ENCODE results near the gene MFAP3.

MFAP3 gene

GRCh38 chr5:154092356-154093141, 53.8 kb downstream of the MFAP3 start:
- DNase-seq (ENCODE audit: low read depth): no peak

GRCh38 chr5:154093142-154093532, 54.4 kb downstream of the MFAP3 start:
- DNase-seq (ENCODE audit: low read depth): no peak

GRCh38 chr5:154095904-154096303, 57.1 kb downstream of the MFAP3 start:
- no peak for DNase-seq (ENCODE audit: low read depth)

DNA sequence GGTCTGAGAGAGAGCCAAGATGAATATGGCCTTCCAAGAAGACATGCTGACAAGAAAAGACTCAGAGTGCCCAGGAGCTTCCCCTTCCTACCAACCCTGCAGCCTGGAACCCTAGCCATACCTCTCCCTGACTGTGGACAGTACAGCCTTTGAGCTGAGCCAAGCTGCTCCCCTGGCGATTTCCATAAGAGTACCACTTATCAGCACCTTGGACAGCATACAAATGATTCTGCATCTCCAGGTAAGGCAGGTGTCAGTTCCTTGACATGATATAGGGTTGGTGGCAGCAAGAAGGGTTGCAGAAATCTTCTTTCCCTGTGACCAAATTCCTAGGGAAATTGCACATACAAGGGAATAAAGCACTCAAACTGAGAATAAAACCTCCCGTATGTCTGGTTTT, 58.3 kb downstream of the MFAP3 start:
- DNase-seq (ENCODE audit: low read depth): no peak

DNA sequence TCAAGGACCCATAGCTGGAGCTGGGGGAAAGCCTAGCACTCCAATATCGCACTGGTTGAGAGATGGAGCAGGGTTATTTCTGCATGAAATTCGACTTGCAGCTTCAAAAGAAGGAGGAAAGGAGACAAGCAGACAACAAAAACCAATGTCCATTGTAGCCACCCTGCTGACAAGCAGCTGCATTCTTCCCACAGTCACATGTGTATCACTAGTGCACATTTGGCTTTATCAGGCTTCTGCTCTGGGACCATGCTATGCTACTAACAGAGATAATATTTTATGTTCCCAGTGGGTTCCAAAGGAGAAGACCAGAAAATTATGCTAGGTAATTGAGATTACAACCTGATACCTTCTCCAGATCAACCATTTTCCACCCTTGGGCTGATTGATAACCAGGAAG, 59.7 kb downstream of the MFAP3 start:
- no peak for DNase-seq (ENCODE audit: low read depth)

GRCh38 chr5:154101184-154101583, 62.4 kb downstream of the MFAP3 start:
- no peak for DNase-seq (ENCODE audit: low read depth)

- DNase-seq (ENCODE audit: low read depth): no peak
These were observed 64.5 kb downstream of the MFAP3 start for GRCh38 chr5:154103233-154103632.
